LNCaP clone FGC (cell line): Measurements from ENCODE around the gene EPC1.

Source experiments
- DNase-seq: peaks from one replicate; pipeline ENCODE4 v3.0.0-alpha.2; 2011; ENCODE audit warnings: low read depth
- H3K4me3 ChIP-seq: 2 replicates; pipeline ENCODE4 v1.5.1; 2011; ENCODE audit warnings: mild to moderate bottlenecking, low read depth, low read length, control low read depth
- CTCF ChIP-seq: IDR thresholded peaks from 2 replicates; pipeline ENCODE4 v1.5.1; 2012; ENCODE audit warnings: mild to moderate bottlenecking; ENCODE audit not compliant: control insufficient read depth, insufficient read depth; ENCODE audit errors: extremely low read depth

Gene EPC1

GRCh38 chr10:32279795-32280194 lies 67.2 kb downstream of the EPC1 start:
- H3K4me3 ChIP-seq: no peak overlapping the region
- DNase-seq: no peak
- no peak for TF ChIP-seq CTCF

- no peak for DNase-seq
- TF ChIP-seq CTCF: no peak
- H3K4me3 ChIP-seq: no peak overlapping the region
Measured at GRCh38 chr10:32273336-32273735, 73.6 kb downstream of the EPC1 start.

DNA sequence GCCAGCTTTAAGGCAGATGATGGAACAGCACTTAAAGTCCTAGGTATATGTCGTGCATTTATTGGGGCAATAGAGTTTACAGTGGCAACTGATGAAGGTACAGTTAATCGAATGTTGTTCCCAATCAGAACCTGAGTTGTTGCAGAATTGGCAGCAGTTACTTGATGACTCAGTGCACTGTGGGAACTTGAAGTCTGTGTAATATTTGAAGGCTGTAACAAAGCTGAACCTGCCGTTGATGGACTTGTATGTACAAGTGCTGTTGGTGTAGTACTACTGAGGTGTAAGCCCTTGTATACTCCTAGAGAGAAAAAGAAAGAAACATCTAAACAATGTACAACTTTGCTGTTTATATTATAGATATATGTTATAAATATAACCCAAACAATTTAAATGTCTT lies 75.3 kb downstream of the EPC1 start:
- no peak overlapping the region for H3K4me3 ChIP-seq
- DNase-seq: no peak
- TF ChIP-seq CTCF: no peak

- no peak for DNase-seq
- no peak for TF ChIP-seq CTCF
- no peak overlapping the region for H3K4me3 ChIP-seq
Measured at GRCh38 chr10:32269343-32270100, 77.4 kb downstream of the EPC1 start.

DNA sequence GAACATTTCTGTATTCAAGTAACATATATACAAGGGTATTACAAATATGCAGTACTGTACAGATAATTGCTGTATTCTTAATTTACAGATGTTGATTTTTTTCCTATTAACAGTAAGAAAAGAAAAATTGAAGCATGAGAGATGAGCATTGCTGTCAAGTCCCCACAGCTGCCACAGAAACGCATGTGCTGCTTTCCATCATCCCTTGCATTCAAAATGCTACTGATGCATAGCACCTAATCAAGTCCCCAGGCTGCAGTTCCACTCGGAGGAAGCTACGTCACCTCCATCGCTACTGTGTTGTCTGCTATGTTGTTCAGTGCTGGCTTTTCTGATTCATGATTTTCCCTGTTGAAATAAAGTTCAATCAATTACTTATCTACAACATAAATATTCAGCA lies 78.2 kb downstream of the EPC1 start:
- TF ChIP-seq CTCF: no peak
- H3K4me3 ChIP-seq: no peak overlapping the region
- DNase-seq: no peak

GRCh38 chr10:32266979-32267378 lies 80.0 kb downstream of the EPC1 start:
- no peak for DNase-seq
- TF ChIP-seq CTCF: no peak

GRCh38 chr10:32266566-32266965 lies 80.4 kb downstream of the EPC1 start:
- TF ChIP-seq CTCF: no peak

More at GRCh38 chr10:32266979-32267378, 80.0 kb downstream of the EPC1 start:
- no peak overlapping the region for H3K4me3 ChIP-seq

More at GRCh38 chr10:32266566-32266965, 80.4 kb downstream of the EPC1 start:
- no peak overlapping the region for H3K4me3 ChIP-seq
- DNase-seq: no peak
